Measurements from ENCODE around the gene SLC38A9. TPM values are rescaled to one million over a fixed set of nuclear protein-coding genes. Genes with fewer than 3 reads are reported as not detected.

Gene SLC38A9
- total and polyA plus RNA-seq, 4 donors: 11.4 to 31.0 (median 18.6) TPM

DNA sequence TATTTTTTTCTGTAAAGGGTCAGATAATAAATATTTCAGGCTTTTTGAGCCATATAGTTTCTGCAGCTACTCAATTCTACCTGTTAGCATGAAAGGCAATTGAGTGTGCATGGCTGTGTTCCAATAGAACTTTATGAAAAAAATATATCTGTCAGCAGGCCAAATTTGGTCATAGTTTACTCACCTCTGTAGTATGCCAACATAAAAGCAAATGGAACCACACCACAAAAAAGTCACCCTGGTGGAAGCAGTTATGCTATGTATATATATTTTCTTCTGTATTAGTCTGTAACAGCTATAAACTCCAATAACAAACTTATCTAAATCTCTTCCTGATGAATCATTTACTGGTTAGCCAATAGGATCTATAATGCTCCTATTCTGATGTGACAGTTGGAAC lies 3.4 kb downstream of the SLC38A9 start:
- no peak for DNase-seq (ENCODE audit: low spot score)
- Histone ChIP-seq H3K9me3 (ENCODE audit: control insufficient read depth in 4 of 4, low read length in 3 of 4) (no peaks in the 10 kb centered on the region), H3K27me3 (ENCODE audit: control insufficient read depth in 4 of 4, insufficient read depth in 4 of 4, low read length in 3 of 4) (no peaks in the 10 kb centered on the region), H3K4me1 (ENCODE audit: control insufficient read depth in 4 of 4, insufficient read depth in 4 of 4, low read length in 3 of 4) (peaks cover 0 to 13% (median 11%) of the 10 kb centered on the region in 4 donors), H3K9ac (ENCODE audit: low read depth in 1 of 2, low read length in 2 of 2) (no peak overlapping the region), H3K36me3 (ENCODE audit: control insufficient read depth in 4 of 4, insufficient read depth in 3 of 4, low read depth in 1 of 4, low read length in 3 of 4) (no peaks in the 10 kb centered on the region), H3K27ac (ENCODE audit: low read depth in 1 of 2, low read length in 2 of 2) (no peak overlapping the region), H3K4me3 (ENCODE audit: low read depth in 1 of 3, low read length in 3 of 3) (no peak overlapping the region)
- TF ChIP-seq YY1 (IDR thresholded peaks at IDR 0.05) (no peak), FOXA1 (IDR thresholded peaks at IDR 0.05) (no peak), FOXA2 (IDR thresholded peaks at IDR 0.05) (no peak), TAF1 (conservative IDR thresholded peaks at IDR 0.05) (no peak), HNF4G (IDR thresholded peaks at IDR 0.05) (no peak), RXRA (IDR thresholded peaks at IDR 0.05) (no peak), EGR1 (IDR thresholded peaks at IDR 0.05; ENCODE audit: low read depth in 2 of 2) (no peak), HNF4A (conservative IDR thresholded peaks at IDR 0.05) (no peak), SP1 (IDR thresholded peaks at IDR 0.05) (no peak), JUND (IDR thresholded peaks at IDR 0.05) (no peak), RAD21 (IDR thresholded peaks at IDR 0.05) (no peak), NR2F2 (IDR thresholded peaks at IDR 0.05) (no peak), GABPA (IDR thresholded peaks at IDR 0.05 in 1 of 2, conservative IDR thresholded peaks at IDR 0.05 in 1 of 2) (no peak)
- TF ChIP-seq, protein P1, sequence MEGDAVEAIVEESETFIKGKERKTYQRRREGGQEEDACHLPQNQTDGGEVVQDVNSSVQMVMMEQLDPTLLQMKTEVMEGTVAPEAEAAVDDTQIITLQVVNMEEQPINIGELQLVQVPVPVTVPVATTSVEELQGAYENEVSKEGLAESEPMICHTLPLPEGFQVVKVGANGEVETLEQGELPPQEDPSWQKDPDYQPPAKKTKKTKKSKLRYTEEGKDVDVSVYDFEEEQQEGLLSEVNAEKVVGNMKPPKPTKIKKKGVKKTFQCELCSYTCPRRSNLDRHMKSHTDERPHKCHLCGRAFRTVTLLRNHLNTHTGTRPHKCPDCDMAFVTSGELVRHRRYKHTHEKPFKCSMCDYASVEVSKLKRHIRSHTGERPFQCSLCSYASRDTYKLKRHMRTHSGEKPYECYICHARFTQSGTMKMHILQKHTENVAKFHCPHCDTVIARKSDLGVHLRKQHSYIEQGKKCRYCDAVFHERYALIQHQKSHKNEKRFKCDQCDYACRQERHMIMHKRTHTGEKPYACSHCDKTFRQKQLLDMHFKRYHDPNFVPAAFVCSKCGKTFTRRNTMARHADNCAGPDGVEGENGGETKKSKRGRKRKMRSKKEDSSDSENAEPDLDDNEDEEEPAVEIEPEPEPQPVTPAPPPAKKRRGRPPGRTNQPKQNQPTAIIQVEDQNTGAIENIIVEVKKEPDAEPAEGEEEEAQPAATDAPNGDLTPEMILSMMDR (IDR thresholded peaks at IDR 0.05; ENCODE audit: low read depth, low read length, missing input control): no peak
- TF ChIP-seq, protein P2, sequence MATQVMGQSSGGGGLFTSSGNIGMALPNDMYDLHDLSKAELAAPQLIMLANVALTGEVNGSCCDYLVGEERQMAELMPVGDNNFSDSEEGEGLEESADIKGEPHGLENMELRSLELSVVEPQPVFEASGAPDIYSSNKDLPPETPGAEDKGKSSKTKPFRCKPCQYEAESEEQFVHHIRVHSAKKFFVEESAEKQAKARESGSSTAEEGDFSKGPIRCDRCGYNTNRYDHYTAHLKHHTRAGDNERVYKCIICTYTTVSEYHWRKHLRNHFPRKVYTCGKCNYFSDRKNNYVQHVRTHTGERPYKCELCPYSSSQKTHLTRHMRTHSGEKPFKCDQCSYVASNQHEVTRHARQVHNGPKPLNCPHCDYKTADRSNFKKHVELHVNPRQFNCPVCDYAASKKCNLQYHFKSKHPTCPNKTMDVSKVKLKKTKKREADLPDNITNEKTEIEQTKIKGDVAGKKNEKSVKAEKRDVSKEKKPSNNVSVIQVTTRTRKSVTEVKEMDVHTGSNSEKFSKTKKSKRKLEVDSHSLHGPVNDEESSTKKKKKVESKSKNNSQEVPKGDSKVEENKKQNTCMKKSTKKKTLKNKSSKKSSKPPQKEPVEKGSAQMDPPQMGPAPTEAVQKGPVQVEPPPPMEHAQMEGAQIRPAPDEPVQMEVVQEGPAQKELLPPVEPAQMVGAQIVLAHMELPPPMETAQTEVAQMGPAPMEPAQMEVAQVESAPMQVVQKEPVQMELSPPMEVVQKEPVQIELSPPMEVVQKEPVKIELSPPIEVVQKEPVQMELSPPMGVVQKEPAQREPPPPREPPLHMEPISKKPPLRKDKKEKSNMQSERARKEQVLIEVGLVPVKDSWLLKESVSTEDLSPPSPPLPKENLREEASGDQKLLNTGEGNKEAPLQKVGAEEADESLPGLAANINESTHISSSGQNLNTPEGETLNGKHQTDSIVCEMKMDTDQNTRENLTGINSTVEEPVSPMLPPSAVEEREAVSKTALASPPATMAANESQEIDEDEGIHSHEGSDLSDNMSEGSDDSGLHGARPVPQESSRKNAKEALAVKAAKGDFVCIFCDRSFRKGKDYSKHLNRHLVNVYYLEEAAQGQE (IDR thresholded peaks at IDR 0.05): no peak
- TF ChIP-seq, protein P3, sequence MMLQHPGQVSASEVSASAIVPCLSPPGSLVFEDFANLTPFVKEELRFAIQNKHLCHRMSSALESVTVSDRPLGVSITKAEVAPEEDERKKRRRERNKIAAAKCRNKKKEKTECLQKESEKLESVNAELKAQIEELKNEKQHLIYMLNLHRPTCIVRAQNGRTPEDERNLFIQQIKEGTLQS (IDR thresholded peaks at IDR 0.05): no peak
- TF ChIP-seq, protein P4, sequence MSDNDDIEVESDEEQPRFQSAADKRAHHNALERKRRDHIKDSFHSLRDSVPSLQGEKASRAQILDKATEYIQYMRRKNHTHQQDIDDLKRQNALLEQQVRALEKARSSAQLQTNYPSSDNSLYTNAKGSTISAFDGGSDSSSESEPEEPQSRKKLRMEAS (IDR thresholded peaks at IDR 0.05): no peak
- TF ChIP-seq, protein P5, sequence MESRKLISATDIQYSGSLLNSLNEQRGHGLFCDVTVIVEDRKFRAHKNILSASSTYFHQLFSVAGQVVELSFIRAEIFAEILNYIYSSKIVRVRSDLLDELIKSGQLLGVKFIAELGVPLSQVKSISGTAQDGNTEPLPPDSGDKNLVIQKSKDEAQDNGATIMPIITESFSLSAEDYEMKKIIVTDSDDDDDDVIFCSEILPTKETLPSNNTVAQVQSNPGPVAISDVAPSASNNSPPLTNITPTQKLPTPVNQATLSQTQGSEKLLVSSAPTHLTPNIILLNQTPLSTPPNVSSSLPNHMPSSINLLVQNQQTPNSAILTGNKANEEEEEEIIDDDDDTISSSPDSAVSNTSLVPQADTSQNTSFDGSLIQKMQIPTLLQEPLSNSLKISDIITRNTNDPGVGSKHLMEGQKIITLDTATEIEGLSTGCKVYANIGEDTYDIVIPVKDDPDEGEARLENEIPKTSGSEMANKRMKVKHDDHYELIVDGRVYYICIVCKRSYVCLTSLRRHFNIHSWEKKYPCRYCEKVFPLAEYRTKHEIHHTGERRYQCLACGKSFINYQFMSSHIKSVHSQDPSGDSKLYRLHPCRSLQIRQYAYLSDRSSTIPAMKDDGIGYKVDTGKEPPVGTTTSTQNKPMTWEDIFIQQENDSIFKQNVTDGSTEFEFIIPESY (IDR thresholded peaks at IDR 0.05): no peak

Data from liver (tissue), 9 donors.